Trophoblast cell (in vitro differentiated cells and primary cell): ENCODE measurements around the gene TCEAL7. TPM values are rescaled to one million over a fixed set of nuclear protein-coding genes. Genes with fewer than 3 reads are reported as not detected.
"Not testable (repeated sequence)": the region's sequence is repeated elsewhere in the genome, so short reads cannot be mapped to it uniquely, and the experiment has no call there.

ENCODE experiments used
- DNase-seq, 2 donors: peaks; one replicate each; pipeline ENCODE4 v3.0.0-alpha.2; 2016
- H2AFZ ChIP-seq: 2 replicates; pipeline ENCODE4 v1.6.1; 2013; ENCODE audit warnings: low read length, moderate library complexity, mild to moderate bottlenecking; ENCODE audit not compliant: insufficient read depth, poor library complexity
- H2AK5ac ChIP-seq: 2 replicates; pipeline ENCODE4 v1.6.1; 2013; ENCODE audit warnings: mild to moderate bottlenecking, low read length
- H2BK120ac ChIP-seq: 2 replicates; pipeline ENCODE4 v1.6.1; 2013; ENCODE audit warnings: low read length, mild to moderate bottlenecking, moderate library complexity; ENCODE audit not compliant: insufficient read depth, poor library complexity
- H2BK12ac ChIP-seq: 2 replicates; pipeline ENCODE4 v1.6.1; 2013; ENCODE audit warnings: mild to moderate bottlenecking, low read length, moderate library complexity
- H2BK5ac ChIP-seq: 2 replicates; pipeline ENCODE4 v1.6.1; 2013; ENCODE audit warnings: low read length, low read depth, moderate library complexity, mild to moderate bottlenecking; ENCODE audit not compliant: poor library complexity
- H3K14ac ChIP-seq: 2 replicates; pipeline ENCODE4 v1.6.1; 2013; ENCODE audit warnings: mild to moderate bottlenecking, low read length
- H3K18ac ChIP-seq: 2 replicates; pipeline ENCODE4 v1.6.1; 2013; ENCODE audit warnings: mild to moderate bottlenecking, low read length
- H3K23ac ChIP-seq: 2 replicates; pipeline ENCODE4 v1.6.1; 2013; ENCODE audit warnings: low read length
- H3K27ac ChIP-seq: 2 replicates; pipeline ENCODE4 v1.5.1; 2013; ENCODE audit warnings: low read depth, mild to moderate bottlenecking, inconsistent platforms, low read length, moderate library complexity
- H3K27me3 ChIP-seq: 2 replicates; pipeline ENCODE4 v1.6.1; 2013; ENCODE audit warnings: inconsistent platforms, mild to moderate bottlenecking, low read length, moderate library complexity; ENCODE audit not compliant: insufficient read depth
- H3K36me3 ChIP-seq, 2 experiments: 1 replicate in 1 of 2; 2 replicates in 1 of 2; pipeline ENCODE4 v1.6.1; 2013; ENCODE audit warnings: low read length in 2 of 2, mild to moderate bottlenecking in 2 of 2, moderate library complexity in 1 of 2; ENCODE audit not compliant: insufficient read depth in 2 of 2, control insufficient read depth in 1 of 2
- H3K4ac ChIP-seq: 2 replicates; pipeline ENCODE4 v1.6.1; 2013; ENCODE audit warnings: low read depth, mild to moderate bottlenecking, low read length, moderate library complexity
- H3K4me1 ChIP-seq, 2 experiments: 1 replicate in 1 of 2; 2 replicates in 1 of 2; pipeline ENCODE4 v1.6.1; 2013; ENCODE audit warnings: low read length in 2 of 2, mild to moderate bottlenecking in 2 of 2, moderate library complexity in 1 of 2; ENCODE audit not compliant: insufficient read depth in 2 of 2, control insufficient read depth in 1 of 2
- H3K4me2 ChIP-seq: 2 replicates; pipeline ENCODE4 v1.6.1; 2013; ENCODE audit warnings: inconsistent platforms, mild to moderate bottlenecking, low read length, moderate library complexity
- H3K4me3 ChIP-seq: 2 replicates; pipeline ENCODE4 v1.5.1; 2013; ENCODE audit warnings: mild to moderate bottlenecking, low read depth, low read length, inconsistent platforms
- H3K79me1 ChIP-seq: one replicate; pipeline ENCODE4 v1.6.1; 2013; ENCODE audit warnings: low read length
- H3K79me2 ChIP-seq: 2 replicates; pipeline ENCODE4 v1.6.1; 2013; ENCODE audit warnings: low read length, mild to moderate bottlenecking; ENCODE audit not compliant: control insufficient read depth, insufficient read depth, poor library complexity
- H3K9ac ChIP-seq: 2 replicates; pipeline ENCODE4 v1.6.1; 2013; ENCODE audit warnings: mild to moderate bottlenecking, low read length
- H3K9me3 ChIP-seq: 2 replicates; pipeline ENCODE4 v1.6.1; 2013; ENCODE audit warnings: low read depth, mild to moderate bottlenecking, control low read depth, inconsistent platforms, low read length; ENCODE audit not compliant: insufficient read depth
- H4K12ac ChIP-seq: 2 replicates; pipeline ENCODE4 v1.6.1; 2013; ENCODE audit warnings: low read depth, mild to moderate bottlenecking, low read length, moderate library complexity
- H4K8ac ChIP-seq: 2 replicates; pipeline ENCODE4 v1.6.1; 2013; ENCODE audit warnings: low read depth, mild to moderate bottlenecking, low read length, moderate library complexity
- H4K91ac ChIP-seq: one replicate; pipeline ENCODE4 v1.6.1; 2013; ENCODE audit warnings: low read depth, mild to moderate bottlenecking, low read length, moderate library complexity
- WGBS: extraction: QIAGEN DNeasy Blood & Tissue Kit; methylation state at CpG from one replicate; pipeline ENCODE4 v1.1.7; 2013; ENCODE audit warnings: missing lambda C conversion rate; ENCODE audit not compliant: insufficient read length, insufficient coverage; ENCODE audit errors: extremely low coverage; 5-methylcytosine and 5-hydroxymethylcytosine counted together
- polyA plus RNA-seq: library from polyadenylated mRNA; stranded (reverse); fragments of 200-250 nt; gene quantifications from 2 replicates; pipeline ENCODE4 v1.2.3, GENCODE V29; 2013

Gene TCEAL7, protein sequence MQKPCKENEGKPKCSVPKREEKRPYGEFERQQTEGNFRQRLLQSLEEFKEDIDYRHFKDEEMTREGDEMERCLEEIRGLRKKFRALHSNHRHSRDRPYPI
- 4.2 and 4.4 TPM in 2 replicates for polyA plus RNA-seq

DNA sequence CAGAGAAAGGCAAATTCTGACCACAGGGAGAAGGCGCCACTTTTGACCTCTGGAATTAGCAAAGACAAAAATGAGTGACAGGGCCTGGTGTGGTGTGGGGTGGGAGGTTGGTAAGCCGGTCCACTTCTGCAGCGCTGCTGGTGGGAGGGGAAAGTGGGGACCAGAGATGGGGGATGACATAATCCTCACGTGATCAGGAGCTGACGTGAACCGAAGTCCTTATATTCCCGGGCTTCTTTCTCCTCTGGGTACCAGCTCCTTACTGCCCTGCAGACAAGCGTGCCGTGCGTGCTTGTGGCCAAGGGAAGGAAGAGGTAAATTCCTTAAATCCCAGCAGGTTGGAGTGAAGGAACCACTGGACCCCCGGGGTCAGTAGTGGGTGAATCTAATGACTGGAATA is at the start of gene TCEAL7:
Gene TCEAL7 (plus strand): TSS at position 249 of the 400 bp plus-strand sequence. CDS start 1,165 bp downstream, outside the sequence.
- no CpG with 5 or more reads among the region's 11 CpGs for WGBS
- no peaks in the 10 kb centered on the region for H3K27me3 ChIP-seq

DNA sequence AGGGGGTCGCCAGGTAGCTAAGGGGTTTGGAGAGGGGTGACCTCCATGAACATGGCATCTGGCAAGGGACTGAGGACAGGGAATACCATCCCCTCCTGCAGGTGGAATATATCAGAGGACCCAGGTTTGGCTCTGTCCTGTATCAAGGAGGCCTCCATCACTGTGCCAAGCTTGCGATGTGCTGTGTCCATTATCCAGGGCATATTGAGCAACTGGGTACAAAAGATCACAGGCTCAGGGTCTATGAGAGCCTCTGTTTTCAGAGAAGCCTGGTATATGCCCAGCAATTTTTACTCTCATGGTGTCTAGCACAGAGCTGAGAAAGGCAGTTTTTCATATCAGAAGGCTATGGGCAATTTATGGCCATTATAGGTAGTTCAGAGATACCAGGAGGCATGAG is 36.9 kb upstream of the TCEAL7 start:
- WGBS = no CpG with 5 or more reads among the region's 2 CpGs
- no peaks in the 10 kb centered on the region for H3K79me2 ChIP-seq
- no peak overlapping the region for H4K91ac ChIP-seq
- H3K23ac ChIP-seq = no peak overlapping the region
- H3K4me1 ChIP-seq = no peaks in the 10 kb centered on the region
- H3K4ac ChIP-seq = no peak overlapping the region
- no peaks in the 10 kb centered on the region for H3K27me3 ChIP-seq
- no peaks in the 10 kb centered on the region for H3K36me3 ChIP-seq
- H3K9ac ChIP-seq = no peak overlapping the region
- H2AFZ ChIP-seq = no peak overlapping the region
- H2BK12ac ChIP-seq = no peak overlapping the region
- no peak overlapping the region for H4K8ac ChIP-seq
- no peak overlapping the region for H3K27ac ChIP-seq
- no peak overlapping the region for H3K4me2 ChIP-seq
- H4K12ac ChIP-seq = no peak overlapping the region
- H3K14ac ChIP-seq = no peak overlapping the region
- no peak overlapping the region for H2AK5ac ChIP-seq
- H3K4me3 ChIP-seq = no peak overlapping the region
- H2BK5ac ChIP-seq = no peak overlapping the region
- no peak overlapping the region for H3K18ac ChIP-seq
- H2BK120ac ChIP-seq = no peak overlapping the region
- no peaks in the 10 kb centered on the region for H3K9me3 ChIP-seq
- no peaks in the 10 kb centered on the region for H3K79me1 ChIP-seq
- no peak for DNase-seq

More for the DNA sequence above, at the start of gene TCEAL7:
- H3K9ac ChIP-seq = no peak within 1 kb of the TSS
- H3K4me3 ChIP-seq = no peak within 1 kb of the TSS
- H3K14ac ChIP-seq = no peak within 1 kb of the TSS
- no peak within 1 kb of the TSS for H3K23ac ChIP-seq
- H2AFZ ChIP-seq = peak within 1 kb of the TSS; percentile 10
- no peaks in the 10 kb centered on the region for H3K36me3 ChIP-seq
- H3K27ac ChIP-seq = no peak within 1 kb of the TSS
- H4K91ac ChIP-seq = no peak within 1 kb of the TSS
- no peak within 1 kb of the TSS for H4K12ac ChIP-seq
- no peaks in the 10 kb centered on the region for H3K79me1 ChIP-seq
- H3K4me1 ChIP-seq = no peaks in the 10 kb centered on the region
- H3K4ac ChIP-seq = no peak within 1 kb of the TSS
- H2AK5ac ChIP-seq = no peak within 1 kb of the TSS
- no peak within 1 kb of the TSS for H3K18ac ChIP-seq
- H3K4me2 ChIP-seq = peak within 1 kb of the TSS; percentile 45
- H4K8ac ChIP-seq = peak within 1 kb of the TSS; percentile 23
- H3K79me2 ChIP-seq = no peaks in the 10 kb centered on the region
- H2BK12ac ChIP-seq = no peak within 1 kb of the TSS
- H3K9me3 ChIP-seq = no peaks in the 10 kb centered on the region
- no peak within 1 kb of the TSS for H2BK5ac ChIP-seq
- DNase-seq = peak; percentile 8 to 40
- H2BK120ac ChIP-seq = no peak within 1 kb of the TSS

DNA sequence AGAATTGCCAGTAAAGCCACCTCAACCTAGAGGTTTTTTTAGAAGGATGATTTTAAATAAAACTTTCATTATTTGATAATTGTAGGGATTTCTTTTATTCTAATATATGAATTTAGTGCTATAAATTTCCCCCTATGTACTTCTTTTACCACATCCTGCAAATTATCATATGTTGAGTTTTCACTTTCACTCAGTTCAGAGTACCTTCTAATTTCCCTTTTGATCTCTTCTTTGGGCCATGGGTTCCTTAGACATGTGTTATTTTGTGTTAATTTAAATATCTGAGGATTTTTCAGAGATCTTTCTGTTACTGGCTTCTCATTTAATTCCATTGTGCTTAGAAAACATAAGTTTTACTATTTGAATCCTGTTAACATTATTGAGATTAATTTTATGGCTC is 25.3 kb upstream of the TCEAL7 start:
- Histone ChIP-seq H3K4me1 (no peaks in the 10 kb centered on the region), H3K9me3 (no peaks in the 10 kb centered on the region), H3K9ac (no peak overlapping the region), H3K79me2 (no peaks in the 10 kb centered on the region), H4K12ac (no peak overlapping the region), H3K14ac (no peak overlapping the region), H3K18ac (no peak overlapping the region), H4K91ac (no peak overlapping the region), H2AFZ (no peak overlapping the region), H3K79me1 (no peaks in the 10 kb centered on the region), H3K36me3 (no peaks in the 10 kb centered on the region), H2BK12ac (no peak overlapping the region), H3K4ac (no peak overlapping the region), H2AK5ac (no peak overlapping the region), H2BK5ac (no peak overlapping the region), H4K8ac (no peak overlapping the region), H2BK120ac (no peak overlapping the region), H3K4me2 (no peak overlapping the region), H3K4me3 (no peak overlapping the region), H3K23ac (no peak overlapping the region), H3K27me3 (no peaks in the 10 kb centered on the region), H3K27ac (no peak overlapping the region)
- no peak for DNase-seq

DNA sequence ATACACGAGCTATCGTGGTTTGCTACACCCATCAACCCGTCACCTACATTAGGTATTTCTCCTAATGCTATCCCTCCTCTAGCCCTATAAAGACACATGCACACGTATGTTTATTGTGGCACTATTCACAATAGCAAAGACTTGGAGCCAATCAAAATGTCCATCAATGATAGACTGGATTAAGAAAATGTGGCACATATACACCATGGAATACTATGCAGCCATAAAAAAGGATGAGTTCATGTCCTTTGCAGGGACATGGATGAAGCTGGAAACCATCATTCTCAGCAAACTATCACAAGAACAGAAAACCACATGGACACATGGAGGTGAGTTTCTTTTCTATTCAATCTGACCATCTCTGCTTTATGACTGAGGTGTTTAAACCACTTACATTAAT is 24.4 kb upstream of the TCEAL7 start:
- H3K4me2 ChIP-seq, H2BK120ac ChIP-seq, H2BK12ac ChIP-seq, H4K8ac ChIP-seq, H3K4me1 ChIP-seq, H3K18ac ChIP-seq, H3K79me2 ChIP-seq, H3K9me3 ChIP-seq, H4K91ac ChIP-seq, H3K9ac ChIP-seq, H3K27me3 ChIP-seq, H3K23ac ChIP-seq, H4K12ac ChIP-seq, H2AK5ac ChIP-seq, H3K79me1 ChIP-seq, DNase-seq, H2AFZ ChIP-seq, H3K27ac ChIP-seq, H3K14ac ChIP-seq, H3K36me3 ChIP-seq, H2BK5ac ChIP-seq, H3K4me3 ChIP-seq, H3K4ac ChIP-seq: not testable (repeated sequence)
- no CpG with 5 or more reads among the region's 4 CpGs for WGBS
